Measurements from ENCODE around the gene BAX. TPM values are rescaled to one million over a fixed set of nuclear protein-coding genes. Genes with fewer than 3 reads are reported as not detected.
A peak's percentile ranks its signal among the peaks of the same experiment; 100 is the strongest.

The BAX gene
- total and polyA plus RNA-seq, 9 of the 15 experiments (the other 6 are each of a cell fraction or from before 2014, with no cell fraction given): 3.2 to 95.4 (median 44.5) TPM

DNA sequence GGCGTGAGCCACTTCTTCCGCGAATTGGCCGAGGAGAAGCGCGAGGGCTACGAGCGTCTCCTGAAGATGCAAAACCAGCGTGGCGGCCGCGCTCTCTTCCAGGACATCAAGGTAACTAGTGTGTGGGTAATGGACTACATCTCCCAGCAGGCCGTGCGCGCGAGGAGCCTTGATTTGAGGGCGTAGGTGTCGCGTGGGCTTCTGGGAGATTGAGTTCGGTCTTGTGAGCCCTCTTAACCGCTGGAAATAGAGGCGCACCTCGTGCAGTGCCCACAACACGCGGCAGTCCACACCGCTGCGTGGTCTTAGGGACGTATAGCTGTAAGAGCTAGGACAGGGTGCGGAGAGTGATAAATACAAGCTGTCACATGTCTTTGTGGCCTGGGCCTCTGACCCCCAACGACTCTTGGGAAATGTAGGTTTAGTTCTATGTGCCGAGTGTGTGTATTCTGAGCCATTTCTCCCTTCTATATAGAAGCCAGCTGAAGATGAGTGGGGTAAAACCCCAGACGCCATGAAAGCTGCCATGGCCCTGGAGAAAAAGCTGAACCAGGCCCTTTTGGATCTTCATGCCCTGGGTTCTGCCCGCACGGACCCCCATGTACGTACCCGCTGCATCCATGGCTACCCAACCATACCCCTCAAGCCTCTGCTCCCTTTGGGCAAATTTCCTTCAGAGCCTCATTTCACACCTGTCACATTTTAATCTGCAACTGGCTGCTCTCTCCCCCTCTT is 11.3 kb downstream of the BAX start (continued):
- TF ChIP-seq PPARD (CRISPR knock-in tag; IDR thresholded peaks at IDR 0.05): no peak
- TF ChIP-seq, protein P1, sequence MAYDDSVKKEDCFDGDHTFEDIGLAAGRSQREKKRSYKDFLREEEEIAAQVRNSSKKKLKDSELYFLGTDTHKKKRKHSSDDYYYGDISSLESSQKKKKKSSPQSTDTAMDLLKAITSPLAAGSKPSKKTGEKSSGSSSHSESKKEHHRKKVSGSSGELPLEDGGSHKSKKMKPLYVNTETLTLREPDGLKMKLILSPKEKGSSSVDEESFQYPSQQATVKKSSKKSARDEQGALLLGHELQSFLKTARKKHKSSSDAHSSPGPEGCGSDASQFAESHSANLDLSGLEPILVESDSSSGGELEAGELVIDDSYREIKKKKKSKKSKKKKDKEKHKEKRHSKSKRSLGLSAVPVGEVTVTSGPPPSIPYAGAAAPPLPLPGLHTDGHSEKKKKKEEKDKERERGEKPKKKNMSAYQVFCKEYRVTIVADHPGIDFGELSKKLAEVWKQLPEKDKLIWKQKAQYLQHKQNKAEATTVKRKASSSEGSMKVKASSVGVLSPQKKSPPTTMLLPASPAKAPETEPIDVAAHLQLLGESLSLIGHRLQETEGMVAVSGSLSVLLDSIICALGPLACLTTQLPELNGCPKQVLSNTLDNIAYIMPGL (CRISPR knock-in tag; IDR thresholded peaks at IDR 0.05): no peak; the same call in 1 of the 2 replicates
- TF ChIP-seq DMBX1 (CRISPR knock-in tag; IDR thresholded peaks at IDR 0.05; ENCODE audit: borderline replicate concordance): no peak
- no peak for TF ChIP-seq DACH1 (IDR thresholded peaks at IDR 0.05; ENCODE audit: partially characterized antibody)
- no peak for TF ChIP-seq PTTG1 (tag; IDR thresholded peaks at IDR 0.05; ENCODE audit: low read depth)
- no peak for TF ChIP-seq HMG20A (CRISPR knock-in tag; conservative IDR thresholded peaks at IDR 0.05)
- no peak for TF ChIP-seq KHSRP (IDR thresholded peaks at IDR 0.05)
- TF ChIP-seq BCL6 (CRISPR knock-in tag; IDR thresholded peaks at IDR 0.05): no peak
- TF ChIP-seq, protein P2, sequence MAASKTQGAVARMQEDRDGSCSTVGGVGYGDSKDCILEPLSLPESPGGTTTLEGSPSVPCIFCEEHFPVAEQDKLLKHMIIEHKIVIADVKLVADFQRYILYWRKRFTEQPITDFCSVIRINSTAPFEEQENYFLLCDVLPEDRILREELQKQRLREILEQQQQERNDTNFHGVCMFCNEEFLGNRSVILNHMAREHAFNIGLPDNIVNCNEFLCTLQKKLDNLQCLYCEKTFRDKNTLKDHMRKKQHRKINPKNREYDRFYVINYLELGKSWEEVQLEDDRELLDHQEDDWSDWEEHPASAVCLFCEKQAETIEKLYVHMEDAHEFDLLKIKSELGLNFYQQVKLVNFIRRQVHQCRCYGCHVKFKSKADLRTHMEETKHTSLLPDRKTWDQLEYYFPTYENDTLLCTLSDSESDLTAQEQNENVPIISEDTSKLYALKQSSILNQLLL (CRISPR knock-in tag; IDR thresholded peaks at IDR 0.05; ENCODE audit: borderline replicate concordance): no peak
- peak; percentile 82 for TF ChIP-seq POLR2G (IDR thresholded peaks at IDR 0.05; ENCODE audit: low read depth, low read length)
- TF ChIP-seq, protein P3, sequence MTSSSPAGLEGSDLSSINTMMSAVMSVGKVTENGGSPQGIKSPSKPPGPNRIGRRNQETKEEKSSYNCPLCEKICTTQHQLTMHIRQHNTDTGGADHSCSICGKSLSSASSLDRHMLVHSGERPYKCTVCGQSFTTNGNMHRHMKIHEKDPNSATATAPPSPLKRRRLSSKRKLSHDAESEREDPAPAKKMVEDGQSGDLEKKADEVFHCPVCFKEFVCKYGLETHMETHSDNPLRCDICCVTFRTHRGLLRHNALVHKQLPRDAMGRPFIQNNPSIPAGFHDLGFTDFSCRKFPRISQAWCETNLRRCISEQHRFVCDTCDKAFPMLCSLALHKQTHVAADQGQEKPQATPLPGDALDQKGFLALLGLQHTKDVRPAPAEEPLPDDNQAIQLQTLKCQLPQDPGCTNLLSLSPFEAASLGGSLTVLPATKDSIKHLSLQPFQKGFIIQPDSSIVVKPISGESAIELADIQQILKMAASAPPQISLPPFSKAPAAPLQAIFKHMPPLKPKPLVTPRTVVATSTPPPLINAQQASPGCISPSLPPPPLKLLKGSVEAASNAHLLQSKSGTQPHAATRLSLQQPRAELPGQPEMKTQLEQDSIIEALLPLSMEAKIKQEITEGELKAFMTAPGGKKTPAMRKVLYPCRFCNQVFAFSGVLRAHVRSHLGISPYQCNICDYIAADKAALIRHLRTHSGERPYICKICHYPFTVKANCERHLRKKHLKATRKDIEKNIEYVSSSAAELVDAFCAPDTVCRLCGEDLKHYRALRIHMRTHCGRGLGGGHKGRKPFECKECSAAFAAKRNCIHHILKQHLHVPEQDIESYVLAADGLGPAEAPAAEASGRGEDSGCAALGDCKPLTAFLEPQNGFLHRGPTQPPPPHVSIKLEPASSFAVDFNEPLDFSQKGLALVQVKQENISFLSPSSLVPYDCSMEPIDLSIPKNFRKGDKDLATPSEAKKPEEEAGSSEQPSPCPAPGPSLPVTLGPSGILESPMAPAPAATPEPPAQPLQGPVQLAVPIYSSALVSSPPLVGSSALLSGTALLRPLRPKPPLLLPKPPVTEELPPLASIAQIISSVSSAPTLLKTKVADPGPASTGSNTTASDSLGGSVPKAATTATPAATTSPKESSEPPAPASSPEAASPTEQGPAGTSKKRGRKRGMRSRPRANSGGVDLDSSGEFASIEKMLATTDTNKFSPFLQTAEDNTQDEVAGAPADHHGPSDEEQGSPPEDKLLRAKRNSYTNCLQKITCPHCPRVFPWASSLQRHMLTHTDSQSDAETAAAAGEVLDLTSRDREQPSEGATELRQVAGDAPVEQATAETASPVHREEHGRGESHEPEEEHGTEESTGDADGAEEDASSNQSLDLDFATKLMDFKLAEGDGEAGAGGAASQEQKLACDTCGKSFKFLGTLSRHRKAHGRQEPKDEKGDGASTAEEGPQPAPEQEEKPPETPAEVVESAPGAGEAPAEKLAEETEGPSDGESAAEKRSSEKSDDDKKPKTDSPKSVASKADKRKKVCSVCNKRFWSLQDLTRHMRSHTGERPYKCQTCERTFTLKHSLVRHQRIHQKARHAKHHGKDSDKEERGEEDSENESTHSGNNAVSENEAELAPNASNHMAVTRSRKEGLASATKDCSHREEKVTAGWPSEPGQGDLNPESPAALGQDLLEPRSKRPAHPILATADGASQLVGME (CRISPR knock-in tag; IDR thresholded peaks at IDR 0.05): no peak
- TF ChIP-seq SRSF9 (IDR thresholded peaks at IDR 0.05; ENCODE audit: borderline replicate concordance, low read depth, low read length): no peak
- TF ChIP-seq, protein P4, sequence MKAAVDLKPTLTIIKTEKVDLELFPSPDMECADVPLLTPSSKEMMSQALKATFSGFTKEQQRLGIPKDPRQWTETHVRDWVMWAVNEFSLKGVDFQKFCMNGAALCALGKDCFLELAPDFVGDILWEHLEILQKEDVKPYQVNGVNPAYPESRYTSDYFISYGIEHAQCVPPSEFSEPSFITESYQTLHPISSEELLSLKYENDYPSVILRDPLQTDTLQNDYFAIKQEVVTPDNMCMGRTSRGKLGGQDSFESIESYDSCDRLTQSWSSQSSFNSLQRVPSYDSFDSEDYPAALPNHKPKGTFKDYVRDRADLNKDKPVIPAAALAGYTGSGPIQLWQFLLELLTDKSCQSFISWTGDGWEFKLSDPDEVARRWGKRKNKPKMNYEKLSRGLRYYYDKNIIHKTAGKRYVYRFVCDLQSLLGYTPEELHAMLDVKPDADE (conservative IDR thresholded peaks at IDR 0.05; ENCODE audit: control insufficient read depth, low read depth, low read length): peak; percentile 60; the same call in 1 of the 2 replicates
- no peak for TF ChIP-seq ADNP (tag; IDR thresholded peaks at IDR 0.05)
